Muscle of back (tissue), 11 donors: ENCODE measurements around the gene NOTCH3. TPM values are rescaled to one million over a fixed set of nuclear protein-coding genes. Genes with fewer than 3 reads are reported as not detected.
A peak's percentile ranks its signal among the peaks of the same experiment; 100 is the strongest.

Source experiments
- DNase-seq, 3 donors: peaks; one replicate each; pipeline versions ENCODE4 v3.0.0 to v3.0.0-alpha.2; 2013
- polyA plus RNA-seq, 10 donors: library from polyadenylated mRNA; unstranded; fragments of 120-200 nt; gene quantifications; one replicate each; pipeline ENCODE4 v1.2.1, GENCODE V29; 2013; ENCODE audit not compliant: insufficient read length in 10 of 10

Gene NOTCH3
- polyA plus RNA-seq, 10 donors, result 111 to 189 (median 140) TPM

DNA sequence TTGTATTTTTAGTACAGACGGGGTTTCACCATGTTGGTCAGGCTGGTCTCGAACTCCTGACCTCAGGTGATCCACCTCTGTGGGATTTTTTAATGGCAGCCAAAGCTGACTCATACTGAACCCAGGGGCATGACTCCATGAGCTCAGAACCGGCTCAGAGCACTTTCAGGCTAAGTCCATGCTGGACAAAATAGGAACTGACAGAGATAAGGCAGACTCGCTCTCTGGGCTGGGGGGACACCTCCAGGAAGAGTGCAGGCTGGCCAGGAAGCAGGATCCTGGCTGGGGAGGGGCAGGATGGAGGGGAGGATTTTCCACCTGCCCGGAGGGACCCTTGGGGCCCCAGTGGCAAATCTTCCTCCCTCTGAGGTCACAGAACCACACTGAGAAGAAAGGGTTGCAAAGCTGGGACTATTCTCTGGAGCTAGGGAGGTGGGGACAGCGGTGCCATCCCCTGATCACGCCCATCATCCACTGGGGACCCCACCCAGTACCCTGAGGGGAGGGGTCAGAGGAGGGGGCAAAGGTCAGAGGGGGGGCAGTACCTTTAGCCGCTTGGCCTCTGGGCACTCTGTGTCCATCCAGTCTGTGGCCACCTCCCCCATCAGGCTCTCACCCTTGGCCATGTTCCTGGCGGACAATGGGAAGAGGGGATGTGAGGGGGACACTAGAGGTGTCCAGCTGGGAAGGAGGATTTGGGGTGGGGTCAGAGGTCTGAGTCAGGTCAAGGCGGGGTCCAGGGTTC is 31.1 kb downstream of the NOTCH3 start:
- DNase-seq, result no peak

DNA sequence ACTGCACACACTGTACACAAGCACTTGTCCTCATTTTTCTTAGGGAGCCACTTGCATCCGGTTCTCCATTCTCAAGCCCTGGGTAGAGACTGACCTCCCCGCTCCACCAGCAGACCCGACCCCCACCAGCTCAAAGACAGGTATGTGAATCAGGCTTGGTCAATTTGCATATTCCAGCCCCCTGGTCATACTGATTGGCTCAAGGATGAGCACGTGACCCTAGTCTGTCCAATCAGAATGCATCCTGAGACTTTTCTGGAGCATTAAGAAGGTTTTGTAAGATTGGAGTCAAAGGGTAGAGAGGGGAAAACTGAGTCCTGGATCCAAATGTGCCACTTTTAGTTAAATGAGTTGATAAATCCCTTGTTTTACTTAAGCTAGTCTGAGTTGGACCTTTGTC is 34.1 kb downstream of the NOTCH3 start:
- no peak for DNase-seq

DNA sequence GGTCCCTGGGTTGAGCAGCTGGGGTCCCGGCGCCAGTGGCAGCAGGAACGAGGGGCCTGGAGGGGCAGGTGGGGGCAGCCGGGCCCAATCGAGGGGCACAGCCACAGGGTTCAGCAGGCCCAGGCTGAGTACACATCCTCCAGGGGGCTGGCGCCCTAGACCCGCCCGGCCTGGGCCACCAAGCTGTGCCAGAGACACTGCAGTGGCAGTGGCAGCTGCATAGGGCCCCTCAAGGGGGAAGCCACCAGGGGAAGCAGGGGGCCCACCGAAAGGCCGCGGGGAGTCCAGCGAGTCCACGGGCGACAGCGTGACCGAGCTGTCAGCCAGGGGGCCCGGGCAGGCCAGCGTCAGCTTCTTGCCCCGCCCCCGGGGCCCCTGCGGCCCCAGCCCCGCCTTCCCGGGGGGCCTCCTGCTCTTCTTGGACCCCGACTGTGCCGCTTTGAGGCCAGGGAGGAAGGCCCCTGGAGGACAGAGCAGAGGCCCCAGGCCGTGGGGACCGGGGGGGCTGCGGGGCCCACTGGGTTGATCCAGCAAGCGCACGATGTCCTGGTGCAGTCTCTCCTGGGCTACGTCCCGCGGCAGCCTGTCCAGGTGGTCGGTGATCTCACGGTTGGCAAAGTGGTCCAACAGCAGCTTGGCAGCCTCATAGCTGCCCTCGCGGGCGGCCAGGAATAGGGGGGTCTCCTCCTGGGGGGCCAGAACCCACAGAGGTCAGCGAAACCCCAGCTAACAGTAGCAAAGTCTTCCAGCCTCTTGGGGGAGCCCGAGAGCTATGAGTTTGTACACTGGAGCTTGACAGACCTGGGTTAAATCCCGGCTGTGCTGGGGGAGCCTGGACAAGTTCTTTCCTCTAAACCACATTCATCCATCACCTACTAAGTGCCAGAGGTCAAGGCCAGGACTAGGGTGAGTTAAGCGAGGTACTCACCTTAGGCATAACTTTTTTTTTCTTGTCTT is 39.5 kb downstream of the NOTCH3 start:
- DNase-seq, result no peak

DNA sequence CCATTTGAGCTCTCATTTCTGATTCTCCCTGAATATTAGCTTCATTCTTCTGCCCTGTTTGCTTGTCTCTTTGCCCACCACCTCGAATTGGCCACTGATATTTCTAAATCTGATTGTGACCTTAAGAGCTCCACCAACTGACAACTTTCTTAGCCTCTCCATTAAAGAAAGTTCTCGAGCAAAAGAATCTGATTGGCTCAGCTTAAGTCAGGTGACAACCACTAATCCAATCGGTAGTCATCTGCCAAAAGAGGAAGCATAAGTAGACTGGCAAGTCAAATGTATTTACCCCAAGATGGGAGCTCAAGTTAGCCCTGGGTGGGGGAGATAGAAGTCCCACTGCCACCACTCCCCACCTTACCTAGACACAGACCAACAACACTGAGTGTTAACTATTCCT is 41.5 kb downstream of the NOTCH3 start:
- no peak for DNase-seq

DNA sequence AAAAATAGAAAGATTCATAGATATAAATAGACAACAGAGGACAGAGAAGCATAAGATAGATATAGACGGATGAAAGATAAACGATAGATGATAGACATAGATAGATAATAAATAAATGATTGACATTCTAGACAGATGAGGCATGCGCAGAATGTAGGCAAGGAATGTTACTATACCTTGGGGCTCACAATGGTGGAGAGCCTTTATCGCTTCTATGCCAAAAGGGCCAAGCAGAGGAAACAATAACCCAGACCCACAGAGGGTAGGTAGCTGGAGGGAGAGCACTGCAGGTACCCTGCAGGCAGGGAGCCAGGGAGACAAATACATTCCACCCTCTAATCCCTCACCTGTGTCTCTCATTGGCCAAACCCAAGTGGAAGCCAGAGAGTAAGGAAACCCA is 44.4 kb downstream of the NOTCH3 start:
- no peak for DNase-seq

DNA sequence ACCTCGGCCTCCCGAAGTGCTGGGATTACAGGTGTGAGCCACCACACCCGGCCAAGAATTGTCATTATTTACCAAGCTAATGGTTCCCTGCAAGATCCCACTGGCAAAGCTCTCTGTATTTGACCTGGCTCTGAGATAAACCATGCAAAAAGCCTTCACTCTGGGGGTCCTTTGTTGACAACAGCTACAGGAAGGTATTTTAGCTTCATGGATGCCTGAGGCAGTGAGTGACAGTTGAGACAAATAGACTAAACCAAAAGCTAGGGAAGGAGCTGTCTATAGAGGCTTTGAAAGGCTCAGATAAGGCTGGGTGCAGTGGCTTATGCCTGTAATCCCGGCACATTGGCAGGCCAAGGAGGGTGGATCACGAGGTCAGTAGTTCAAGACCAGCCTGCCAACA is 45.5 kb downstream of the NOTCH3 start:
- no peak for DNase-seq

DNA sequence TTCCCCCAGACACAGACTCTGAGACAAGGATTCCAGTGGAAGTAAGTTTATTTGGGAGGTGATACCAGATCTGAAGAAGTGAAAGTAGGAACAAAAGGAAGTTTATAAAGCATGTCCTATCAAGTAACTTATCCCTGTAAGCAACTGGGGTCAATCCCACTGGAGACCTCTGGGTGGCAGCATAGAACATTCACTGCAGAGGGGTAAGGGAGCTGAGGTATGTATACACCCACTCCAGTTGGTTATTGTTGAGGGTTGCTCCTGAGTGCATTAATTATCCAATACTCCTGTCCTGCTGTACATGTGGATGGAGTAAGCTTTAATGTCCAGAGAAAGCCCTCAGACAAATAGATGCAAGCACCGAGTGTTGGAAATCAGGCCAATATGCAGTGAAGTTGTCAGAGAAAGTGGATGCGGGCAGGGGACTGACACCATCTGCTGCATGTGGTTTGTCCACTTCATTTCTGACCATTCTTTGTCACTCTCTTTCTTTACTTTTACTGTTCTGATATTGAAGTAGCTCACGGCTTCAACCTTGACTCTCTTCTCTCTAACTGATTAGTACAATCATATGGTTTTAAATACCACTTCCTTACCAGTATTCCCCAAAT is 46.7 kb downstream of the NOTCH3 start:
- no peak for DNase-seq

DNA sequence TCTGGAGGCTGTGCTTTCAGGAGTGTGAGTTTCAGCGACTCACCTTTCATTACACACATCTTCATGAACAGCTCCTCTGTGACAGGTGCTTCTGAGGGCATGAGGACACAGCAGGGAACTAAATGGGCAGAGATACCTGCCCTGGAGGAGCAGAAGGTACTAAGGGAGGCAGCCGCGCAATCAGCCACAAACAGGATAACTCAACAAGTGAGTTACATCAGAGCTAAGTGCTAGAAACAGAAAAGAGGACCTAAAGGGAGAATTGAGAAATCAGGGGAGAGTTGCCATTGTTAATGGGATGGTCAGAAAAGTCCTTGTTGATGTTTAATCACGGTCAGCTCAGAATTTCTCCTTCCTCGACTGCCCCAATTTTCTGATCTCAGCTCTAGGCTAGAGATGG is 51.1 kb downstream of the NOTCH3 start:
- no peak for DNase-seq

DNA sequence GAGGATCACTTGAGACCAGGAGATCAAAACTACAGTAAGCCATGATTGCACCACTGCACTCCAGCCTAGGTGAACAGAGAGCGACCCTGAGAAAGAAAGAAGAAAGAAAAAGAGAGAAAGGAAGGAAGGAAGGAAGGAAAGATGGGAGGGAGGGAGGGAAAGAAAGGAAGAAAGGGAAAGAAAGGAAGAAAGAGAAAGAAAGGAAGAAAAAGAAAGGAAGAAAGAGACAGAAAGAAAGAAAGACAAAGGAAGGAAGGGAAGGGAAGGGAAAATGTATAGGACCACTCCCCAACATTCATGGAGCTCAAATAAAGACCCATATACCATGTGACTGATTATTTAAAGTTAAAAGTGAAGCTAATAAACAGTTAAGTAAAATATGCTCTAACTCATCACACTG is 53.7 kb downstream of the NOTCH3 start:
- no peak for DNase-seq

DNA sequence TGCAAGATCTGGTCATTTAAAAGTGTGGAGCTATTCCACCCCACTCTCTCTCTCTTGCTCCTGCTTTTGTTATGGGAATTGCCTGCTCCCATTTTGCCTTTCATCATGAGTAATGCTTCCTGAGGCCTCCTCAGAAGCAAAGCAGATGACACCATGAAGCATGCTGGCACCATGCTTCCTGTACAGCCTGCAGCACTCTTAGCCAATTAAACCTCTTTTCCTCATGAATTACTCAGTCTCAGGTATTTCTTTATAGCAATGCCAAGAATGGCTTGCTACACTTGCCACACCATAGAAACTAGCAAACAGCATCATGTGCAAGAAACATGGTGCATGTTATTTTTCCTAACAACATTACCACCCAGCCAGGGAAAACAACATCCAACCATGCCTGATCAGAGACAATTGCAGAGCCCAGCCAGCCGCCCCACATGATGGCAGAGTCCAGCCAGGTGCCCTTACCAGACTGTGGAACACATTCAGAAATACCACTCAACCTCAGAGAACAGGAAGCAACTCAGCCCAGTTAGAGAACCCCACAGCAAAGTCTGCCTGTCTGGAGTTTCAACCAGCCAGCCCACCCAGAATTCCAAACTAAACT is 56.6 kb downstream of the NOTCH3 start:
- DNase-seq, result no peak

DNA sequence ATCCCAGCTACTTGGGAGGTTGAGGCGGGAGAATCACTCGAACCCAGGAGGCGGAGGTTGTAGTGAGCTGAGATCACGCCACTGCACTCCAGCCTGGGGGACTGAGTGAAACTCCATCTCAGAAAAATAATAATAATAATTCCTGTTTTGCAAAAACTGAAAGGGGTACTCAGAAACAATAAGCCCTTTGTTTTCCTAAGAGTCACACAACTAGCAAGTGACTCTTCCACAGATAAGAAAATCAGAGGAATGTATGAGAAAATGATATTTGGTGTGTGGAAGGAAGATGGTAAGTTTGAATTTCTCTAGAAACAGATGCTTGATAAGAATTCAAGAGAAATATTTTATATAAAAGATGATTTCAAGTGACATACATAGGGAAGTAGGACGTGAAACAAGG is 58.5 kb downstream of the NOTCH3 start:
- DNase-seq, result no peak

DNA sequence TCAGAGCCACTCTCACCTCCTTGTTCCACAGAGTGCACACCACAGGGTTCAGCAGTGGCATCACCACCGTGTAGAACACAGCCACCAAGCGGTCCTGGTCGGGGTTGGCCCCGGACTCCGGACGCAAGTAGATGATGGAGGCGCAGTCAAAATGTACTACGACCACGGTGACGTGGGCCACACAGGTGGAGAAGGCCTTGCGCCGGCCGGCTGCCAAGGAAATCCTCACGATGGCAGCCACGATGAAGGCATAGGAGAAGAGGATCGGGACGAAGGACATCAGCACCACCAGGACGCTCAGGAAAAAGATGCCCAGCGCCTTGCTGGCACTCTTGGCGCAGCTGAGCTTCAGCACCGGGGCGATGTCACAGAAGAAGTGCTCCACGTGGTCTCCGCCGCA is 59.7 kb downstream of the NOTCH3 start:
- no peak for DNase-seq

DNA sequence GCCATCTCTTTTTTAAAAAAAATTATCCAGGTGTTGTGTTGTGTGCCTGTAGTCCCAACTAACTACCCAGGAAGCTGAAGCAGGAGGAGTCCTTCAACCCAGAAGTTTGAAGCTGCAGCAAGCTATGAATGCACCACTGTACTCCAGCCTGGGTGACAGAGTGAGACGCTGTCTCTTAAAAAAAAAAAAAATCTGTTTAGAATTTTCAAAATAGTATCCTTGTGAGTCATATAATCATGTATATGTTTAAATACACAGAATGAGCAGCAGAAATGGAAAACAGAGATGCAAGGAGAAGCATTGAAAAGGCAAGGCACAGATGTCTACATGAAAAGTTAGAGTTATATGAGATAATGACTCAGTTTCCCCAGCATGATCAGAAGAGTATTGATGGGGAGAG is 62.4 kb downstream of the NOTCH3 start:
- DNase-seq, result no peak

DNA sequence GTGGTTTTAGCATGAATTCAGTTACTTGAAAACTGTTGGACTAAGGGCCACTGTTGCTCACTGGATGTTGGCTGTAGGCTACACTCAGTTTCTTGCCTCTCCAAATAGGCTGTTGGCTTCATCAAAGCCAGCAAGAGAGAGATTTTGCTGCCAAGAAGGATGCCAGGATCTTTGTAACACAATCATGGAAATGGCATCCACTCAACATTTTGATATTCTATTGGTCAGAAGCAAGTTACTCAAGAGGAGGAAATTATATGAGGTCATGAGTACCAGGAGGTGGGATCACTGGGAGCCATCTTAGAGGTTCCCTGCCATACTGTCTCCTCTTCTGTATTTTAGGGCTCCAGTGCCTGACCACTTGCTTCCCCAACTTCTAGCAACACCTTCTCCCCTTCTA is 63.0 kb downstream of the NOTCH3 start:
- no peak for DNase-seq

DNA sequence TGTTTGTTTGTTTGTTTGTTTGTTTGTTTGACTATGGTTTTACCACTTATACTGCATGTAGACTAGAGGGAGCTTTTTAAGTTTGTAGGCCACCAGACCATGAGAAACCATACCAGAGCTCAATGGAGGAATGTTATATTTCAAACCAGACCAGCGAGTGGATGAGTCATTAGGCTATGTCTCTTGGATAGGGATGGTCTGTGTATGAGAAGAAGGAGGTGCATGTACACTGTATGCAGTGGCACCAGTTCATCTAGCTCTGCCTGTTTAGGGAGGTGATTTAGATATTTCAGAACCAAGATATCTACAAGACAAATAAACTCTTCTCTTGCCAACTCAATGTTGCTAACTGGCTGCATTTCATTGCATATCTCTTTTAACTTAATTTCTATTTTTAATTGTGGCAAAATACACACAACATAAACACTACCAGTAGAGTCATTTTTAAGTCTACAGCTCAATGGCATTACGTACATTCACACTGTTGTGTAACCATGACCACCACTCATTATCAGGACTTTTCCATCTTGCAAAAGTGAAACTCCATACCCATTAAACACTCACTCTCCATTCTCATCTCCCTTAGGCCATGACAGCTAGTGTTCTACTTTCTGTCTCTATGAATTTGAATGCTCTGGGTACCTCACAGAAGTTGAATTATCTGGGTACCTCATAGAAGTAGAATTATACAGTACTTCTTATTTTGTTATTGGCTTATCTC is 64.4 kb downstream of the NOTCH3 start:
- no peak for DNase-seq

DNA sequence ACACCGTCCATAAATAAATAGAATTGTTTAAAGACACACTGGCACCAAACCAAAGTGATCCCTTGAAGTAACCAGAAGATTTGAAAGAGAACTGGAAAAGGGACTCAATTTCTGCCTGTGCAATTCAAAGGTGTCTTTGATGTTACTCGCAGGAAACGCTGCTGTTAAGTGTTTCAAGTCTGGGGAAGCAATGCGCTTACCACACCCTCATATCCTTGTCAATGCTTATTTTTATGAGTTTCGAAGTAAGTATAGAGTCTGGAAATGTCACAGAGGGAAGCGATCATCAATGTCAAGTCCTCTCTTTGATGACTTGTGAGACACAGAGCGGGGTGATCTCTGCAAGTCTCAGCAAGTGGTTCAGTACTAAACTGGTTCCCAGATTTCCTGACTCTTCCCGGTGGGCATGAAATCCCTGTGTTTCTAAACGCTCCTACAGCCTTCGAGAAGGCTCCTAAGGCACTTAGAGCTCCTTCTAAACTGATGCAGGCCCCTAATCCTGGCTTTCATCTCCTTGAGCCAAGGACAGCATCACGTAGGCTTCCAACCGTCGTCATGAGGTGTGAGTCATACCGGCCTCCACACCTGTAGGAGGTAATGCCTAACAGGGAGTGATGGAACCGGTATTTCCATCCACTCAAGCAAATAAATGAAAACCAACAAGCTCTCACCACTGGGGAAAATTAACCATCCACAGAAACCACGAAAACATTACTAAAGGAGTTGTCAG is 70.8 kb downstream of the NOTCH3 start:
- DNase-seq, result no peak

DNA sequence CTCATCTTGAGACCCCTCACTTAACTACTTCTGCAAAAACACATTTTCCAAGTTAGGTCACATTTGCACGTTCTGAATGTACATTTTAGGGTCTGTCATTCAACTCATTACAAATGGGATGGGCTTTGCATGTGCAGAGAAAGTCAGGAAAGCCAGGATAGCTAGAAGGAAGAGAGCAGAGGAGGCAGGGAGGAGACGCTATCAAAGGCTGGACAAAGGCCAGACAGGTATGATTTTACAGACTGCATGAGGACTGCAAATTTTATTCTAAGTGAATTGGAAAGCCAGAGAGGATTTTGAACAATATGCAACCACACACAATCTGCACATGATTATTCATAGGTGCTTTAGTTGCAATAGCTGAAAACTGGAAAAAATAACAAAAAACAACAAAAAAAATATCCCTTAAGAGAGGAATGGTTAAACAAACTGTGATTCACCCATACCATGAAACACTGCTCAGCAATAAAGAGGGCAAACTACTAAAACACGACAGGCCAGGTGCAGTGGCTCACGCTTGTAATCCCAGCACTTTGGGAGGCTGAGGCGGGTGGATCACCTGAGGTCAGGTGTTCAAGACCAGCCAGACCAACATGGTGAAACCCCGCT is 72.5 kb downstream of the NOTCH3 start:
- DNase-seq, result no peak

DNA sequence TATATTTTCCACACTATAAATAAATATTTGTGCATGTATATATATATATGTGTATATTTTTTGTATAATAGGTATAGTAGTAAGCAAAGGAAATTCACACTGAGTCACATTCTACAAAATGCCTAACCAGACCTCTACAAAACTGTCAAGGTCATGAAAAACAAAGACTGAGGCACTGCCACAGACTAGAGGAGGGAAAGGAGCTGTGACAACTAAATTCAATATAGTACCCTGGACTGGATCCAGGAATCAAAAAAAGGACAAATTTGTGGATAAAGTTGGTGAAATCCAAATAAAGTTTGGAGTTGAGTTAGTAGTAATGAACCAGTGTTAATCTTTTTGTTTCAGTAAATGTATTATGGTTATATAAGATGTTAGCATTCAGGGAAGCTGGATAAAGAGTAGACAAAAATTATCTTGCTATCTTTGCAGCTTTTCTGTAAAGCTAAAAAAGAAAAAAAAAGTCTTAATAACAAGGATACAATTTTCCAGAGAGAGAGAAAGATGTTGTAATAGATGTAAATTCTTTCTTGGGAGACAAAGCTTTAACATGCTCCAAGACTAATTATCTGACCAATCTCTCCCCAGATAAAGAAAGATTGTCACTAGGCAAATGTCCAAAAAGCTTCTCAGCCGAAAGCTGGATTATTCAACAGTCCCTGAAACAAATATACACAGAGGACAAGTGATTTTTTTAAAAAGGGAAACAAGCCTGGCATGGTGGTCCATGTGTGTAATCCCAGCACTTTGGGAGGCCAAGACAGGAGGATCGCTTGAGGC is 74.5 kb downstream of the NOTCH3 start:
- DNase-seq, result no peak

DNA sequence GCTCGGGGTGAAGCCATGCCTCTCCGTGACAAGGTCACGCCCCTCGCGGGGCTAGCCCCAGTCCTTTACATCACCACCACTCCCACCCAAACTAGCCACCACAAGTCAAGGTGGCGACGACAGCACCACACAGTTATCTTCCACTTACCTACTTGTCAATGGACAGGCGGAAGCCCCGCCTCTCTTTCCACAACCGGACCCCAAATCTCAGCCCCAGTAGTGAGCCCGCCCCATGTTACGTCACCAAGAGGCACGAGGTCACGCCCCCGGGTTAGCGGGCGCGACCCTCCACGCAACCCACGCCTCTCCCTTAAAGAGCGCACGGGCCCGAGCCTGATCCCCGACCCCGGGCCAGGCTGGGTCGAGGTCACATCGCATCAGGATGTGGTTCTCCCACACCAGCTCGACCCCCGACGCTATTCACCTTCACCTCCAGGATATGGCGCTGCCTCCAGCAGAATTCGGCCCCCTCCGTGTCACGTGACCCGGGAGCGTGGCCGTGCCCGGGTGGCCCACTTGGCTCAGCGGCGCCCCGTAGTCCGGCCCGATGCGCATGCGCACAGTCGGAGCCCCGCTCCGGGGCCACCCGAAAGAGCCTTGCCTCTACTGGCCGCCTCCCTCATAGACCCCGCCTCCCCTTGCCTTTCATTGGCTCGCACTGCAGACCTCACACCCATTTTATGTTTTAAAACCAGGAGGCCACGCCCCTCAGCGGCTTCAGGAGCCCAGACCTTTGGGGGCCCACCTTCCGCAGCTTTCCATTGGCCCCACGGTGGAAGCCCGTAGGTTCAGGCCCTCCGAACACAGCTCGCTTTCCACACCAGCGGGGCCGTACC is 75.3 kb downstream of the NOTCH3 start:
- DNase-seq, result peak; percentile 98 to 99 (median 98)
